AG04450 (cell line): ENCODE measurements around the gene CBFB. TPM values are rescaled to one million over a fixed set of nuclear protein-coding genes. Genes with fewer than 3 reads are reported as not detected.

ENCODE experiments used
- CTCF ChIA-PET: fragments of 300-600, 350-600 bp; formaldehyde crosslinking; extraction: SDS; loops from one replicate; lab custom pipeline; 2022; ENCODE audit warnings: antibody characterized with exemption, inconsistent platforms; lab: Charles Lee
- POLR2A ChIA-PET: fragments of 350-600 bp; formaldehyde crosslinking; extraction: SDS; loops from one replicate; lab custom pipeline; 2021; ENCODE audit warnings: antibody characterized with exemption, inconsistent platforms; lab: Yijun Ruan, JAX
- DNase-seq: peaks from one replicate; pipeline ENCODE4 v3.0.0-alpha.2; 2011; ENCODE audit warnings: low read depth, low spot score
- H3K27ac ChIP-seq: one replicate; pipeline ENCODE4 v1.5.1; 2012; ENCODE audit warnings: low read depth, low read length, control low read depth
- H3K27me3 ChIP-seq: one replicate; pipeline ENCODE4 v1.6.0; 2012; ENCODE audit warnings: low read length; ENCODE audit not compliant: control insufficient read depth, insufficient read depth
- H3K4me3 ChIP-seq: 2 replicates; pipeline ENCODE4 v1.5.1; 2011; ENCODE audit warnings: mild to moderate bottlenecking, low read depth, low read length, control low read depth
- H3K9me3 ChIP-seq: 2 replicates; pipeline ENCODE4 v1.5.1; 2012; ENCODE audit warnings: low read length; ENCODE audit not compliant: control insufficient read depth, insufficient read depth
- CTCF ChIP-seq: IDR thresholded peaks from 2 replicates; pipeline ENCODE4 v1.5.1; 2011; ENCODE audit warnings: low read depth, low read length, control low read depth, inconsistent platforms
- polyA plus RNA-seq: library from polyadenylated mRNA; depleted of rRNA; stranded (reverse); fragments of >200 nt; gene quantifications from 2 replicates; pipeline ENCODE4 v1.2.3, GENCODE V29; 2011

Gene CBFB
- polyA plus RNA-seq, 1 experiment = 46.1 TPM

GRCh38 chr16:67029254-67030096, 526 bp downstream of the CBFB start:
- H3K27me3 ChIP-seq = no peaks in the 10 kb centered on the region
- no peak for DNase-seq
- no peaks in the 10 kb centered on the region for H3K9me3 ChIP-seq
- H3K4me3 ChIP-seq = peak overlapping the region; percentile 83
- peak overlapping the region; percentile 57 for H3K27ac ChIP-seq
- no peak for TF ChIP-seq CTCF
- POLR2A ChIA-PET = interaction anchor here (1.0 to 1.3 kb wide), 4 partner anchors 12 to 26 kb away, joined by 3 to 4 read pairs (median 3); no protein-coding TSS in a partner anchor
- CTCF ChIA-PET = interaction anchor here (1.5 to 2.5 kb wide), 3 partner anchors 11 to 75 kb away, joined by 5 to 13 read pairs (median 10); no protein-coding TSS in a partner anchor

DNA sequence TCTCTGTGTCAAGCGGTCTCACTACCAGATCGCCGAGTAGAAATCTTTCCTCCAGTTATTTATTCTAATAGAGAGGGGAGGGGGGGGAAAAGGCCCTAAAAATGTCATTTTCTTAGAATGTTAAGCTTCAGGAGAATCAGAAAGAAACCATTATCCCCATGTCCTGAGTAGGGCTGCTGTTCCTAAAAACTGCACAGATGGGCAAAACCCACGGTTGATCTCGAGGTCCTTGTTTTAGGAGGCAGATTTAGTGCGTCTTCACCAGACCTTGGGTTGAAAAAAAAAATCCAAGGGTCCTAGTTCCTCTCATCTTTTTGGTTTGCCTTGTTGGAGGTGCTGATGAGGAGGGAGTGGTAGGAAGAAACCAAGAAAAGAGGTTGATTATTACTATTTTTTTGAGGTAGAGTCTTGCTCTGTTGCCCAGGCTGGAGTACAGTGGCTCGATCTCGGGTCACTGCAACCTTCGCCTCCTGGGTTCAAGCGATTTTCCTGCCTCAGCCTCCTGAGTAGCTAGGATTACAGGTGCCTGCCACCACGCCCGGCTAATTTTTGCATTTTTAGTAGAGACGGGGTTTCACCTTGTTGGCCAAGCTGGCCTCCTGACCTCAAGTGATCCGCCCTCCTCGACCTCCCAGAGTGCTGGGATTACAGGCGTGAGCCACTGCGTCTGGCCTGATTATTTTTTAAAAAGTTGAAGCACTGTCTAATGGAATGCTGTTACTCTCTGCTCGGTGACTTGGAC, 1.4 kb downstream of the CBFB start:
- no peaks in the 10 kb centered on the region for H3K9me3 ChIP-seq
- H3K27ac ChIP-seq = peak overlapping the region; percentile 47
- DNase-seq = no peak
- no peaks in the 10 kb centered on the region for H3K27me3 ChIP-seq
- H3K4me3 ChIP-seq = peak overlapping the region; percentile 83
- CTCF ChIA-PET = interaction anchor here (0.9 to 1.6 kb wide), 4 partner anchors 12 to 125 kb away, joined by 3 to 10 read pairs (median 6); no protein-coding TSS in a partner anchor
- POLR2A ChIA-PET = interaction anchor here (1.1 to 1.2 kb wide), 2 partner anchors 11 to 25 kb away, joined by 3 read pairs; no protein-coding TSS in a partner anchor
- no peak for TF ChIP-seq CTCF

DNA sequence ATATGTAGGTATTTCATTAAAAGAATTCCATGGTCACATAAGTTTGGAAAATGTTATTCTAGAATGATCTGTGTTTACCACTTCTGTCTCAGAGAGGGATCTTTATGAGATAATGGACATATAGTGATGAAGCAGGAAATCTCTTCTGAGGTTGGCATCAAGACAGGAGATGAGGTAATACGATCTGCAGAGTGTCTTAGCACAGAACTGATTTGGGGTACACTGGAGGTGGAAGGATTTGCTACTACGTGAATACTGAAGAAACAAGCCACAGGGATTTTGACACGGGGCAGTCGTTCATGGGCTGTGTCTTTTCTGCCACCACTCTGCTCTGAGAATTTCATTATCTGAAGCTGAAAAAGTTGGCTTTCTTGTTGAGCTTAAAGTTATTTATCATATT, 5.5 kb downstream of the CBFB start:
- no peak for TF ChIP-seq CTCF
- no peak overlapping the region for H3K4me3 ChIP-seq
- ChIA-PET POLR2A (no interaction called here), CTCF (interaction anchor here (0.6 kb wide), 1 partner anchor 66 kb away, joined by 3 read pairs; no protein-coding TSS in a partner anchor)
- H3K27me3 ChIP-seq = no peaks in the 10 kb centered on the region
- no peaks in the 10 kb centered on the region for H3K9me3 ChIP-seq
- no peak overlapping the region for H3K27ac ChIP-seq
- DNase-seq = no peak

DNA sequence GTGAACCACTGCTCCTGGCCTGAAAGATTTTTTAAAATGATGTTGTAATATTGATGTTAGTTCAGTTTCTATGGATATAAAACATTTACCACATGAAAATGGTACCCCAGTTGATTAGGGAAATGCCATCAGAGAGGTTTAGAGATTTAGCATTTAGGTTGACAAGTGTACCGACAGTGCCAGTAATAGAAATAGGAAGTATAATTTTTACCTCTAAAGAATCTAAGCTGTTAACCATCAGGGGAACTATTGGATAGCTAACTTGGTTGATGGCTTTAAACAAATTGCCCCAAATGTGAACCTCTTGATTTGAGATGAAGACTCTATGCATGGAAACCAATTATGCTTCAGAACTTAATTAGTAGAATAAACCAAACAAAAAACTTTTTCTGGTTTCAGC, 6.4 kb downstream of the CBFB start:
- Histone ChIP-seq H3K9me3 (no peaks in the 10 kb centered on the region), H3K27me3 (no peaks in the 10 kb centered on the region), H3K4me3 (no peak overlapping the region), H3K27ac (no peak overlapping the region)
- DNase-seq = no peak
- POLR2A ChIA-PET = no interaction called here
- TF ChIP-seq CTCF = no peak
- CTCF ChIA-PET = no interaction called here
